DMS79 treated with DMSO at 0.1 percent for 48 hours (cell line): ENCODE measurements around the gene TMEM250.

Experiments
- DNase-seq: peaks from one replicate; lab custom pipeline; 2025; lab: John Stamatoyannopoulos, UW

Gene TMEM250

DNA sequence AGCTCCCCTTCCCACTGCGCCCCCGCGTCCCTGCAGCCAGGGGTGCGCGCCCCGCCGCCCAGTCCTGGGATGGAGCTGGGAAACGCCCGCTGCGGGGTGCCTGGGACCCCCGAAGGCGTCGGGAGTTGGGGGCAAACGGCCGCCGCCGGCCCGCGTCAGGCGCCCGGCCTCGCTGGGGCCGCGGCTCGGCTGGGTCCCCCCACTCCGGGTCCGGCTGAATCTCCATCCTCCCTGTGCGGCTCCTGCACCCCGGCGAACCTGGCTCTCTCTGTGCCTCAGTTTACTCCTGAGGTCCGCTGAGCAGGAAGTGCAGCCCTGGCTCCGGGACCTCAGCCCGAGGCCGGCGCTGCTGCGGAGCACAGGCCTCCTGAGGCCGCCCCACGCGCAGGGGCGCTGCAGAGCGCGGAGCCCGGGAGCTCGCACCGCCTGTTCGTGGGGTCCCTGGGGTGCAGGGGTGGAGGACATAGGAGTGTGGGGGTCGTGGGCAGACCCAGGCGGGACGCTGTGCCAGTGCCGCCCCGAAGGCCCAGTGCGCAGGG is 13.9 kb upstream of the TMEM250 start:
- DNase-seq = no peak

DNA sequence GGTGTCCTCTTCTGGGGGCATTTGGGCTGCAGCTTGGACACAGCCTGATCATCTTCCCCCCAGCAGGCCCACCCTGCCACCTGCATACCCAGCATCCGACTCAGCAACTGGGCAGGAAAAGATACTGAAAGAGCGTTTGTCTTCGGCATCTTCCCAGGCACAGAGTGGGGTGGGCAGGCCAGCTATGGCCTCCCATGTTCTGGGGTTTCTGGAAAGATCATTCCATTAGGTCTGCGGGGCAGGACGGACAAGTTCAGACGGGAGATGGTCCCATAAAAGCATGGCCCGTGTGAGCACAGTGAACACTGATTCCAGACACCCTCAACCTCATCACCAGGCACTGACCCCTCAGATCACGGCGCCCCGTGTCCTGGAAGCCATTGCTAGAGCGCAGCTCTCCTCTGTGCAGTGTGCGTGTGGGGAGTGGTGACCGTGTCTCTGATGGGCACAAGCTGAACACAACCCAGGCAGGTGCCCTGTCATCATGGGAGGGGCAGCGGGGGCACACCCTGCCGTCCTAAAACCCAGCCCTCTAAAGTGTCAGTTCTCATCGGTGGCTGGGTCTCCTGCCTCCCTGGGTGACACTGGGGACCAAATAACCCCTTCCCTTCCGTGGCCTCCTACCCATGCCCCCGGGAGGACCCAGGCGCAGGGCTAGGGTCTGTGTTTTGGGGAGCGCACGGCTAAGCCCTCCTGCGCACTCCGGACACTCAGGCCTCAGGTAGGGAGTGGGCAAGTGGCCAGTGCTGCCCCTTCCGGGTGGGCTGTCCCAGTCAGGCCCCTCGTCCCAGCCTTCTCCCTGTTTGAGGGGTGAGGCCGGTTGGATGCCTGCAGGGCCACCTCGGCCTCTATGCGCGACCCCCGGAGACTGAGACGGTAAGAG is 13.2 kb upstream of the TMEM250 start:
- DNase-seq = no peak

DNA sequence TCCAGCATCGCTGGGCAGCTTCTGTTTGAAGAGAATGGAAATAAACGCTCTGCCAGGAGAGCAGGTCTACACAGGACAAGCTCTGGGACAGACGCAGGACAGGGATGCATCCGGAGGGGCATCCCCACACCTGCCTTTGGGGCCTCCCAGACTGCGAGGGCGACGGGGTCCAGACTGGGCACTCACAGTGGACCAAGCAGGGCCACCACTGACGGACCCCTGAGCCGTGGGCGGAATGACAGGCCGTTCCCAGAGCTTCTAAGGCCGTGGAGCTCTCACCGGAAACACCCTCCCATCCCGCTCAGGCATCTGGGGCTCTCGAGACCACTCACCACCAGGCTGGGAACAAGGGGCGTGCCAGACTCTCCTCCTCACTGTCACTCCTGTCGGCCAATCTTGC is 10.5 kb upstream of the TMEM250 start:
- no peak for DNase-seq

DNA sequence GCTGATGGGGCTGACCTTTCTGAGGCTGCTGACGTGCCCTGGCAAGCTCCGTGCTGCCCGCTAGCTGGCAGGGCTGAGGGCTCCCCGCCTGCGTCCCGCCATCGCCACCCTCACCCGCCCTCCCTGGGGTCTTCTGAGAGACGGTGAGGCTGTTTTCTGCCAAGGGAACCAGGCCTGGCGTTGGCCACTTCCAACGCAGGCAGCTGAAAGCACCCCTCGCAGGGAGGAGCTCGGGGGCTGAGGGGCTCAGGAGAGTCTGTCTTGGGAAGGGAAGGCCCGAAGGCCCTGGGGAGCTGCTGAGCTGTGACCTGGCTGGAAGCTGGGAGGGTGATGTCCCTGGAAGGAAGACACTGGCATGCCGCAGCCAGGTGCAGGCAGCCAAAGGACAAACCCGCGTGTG is 9.8 kb upstream of the TMEM250 start:
- no peak for DNase-seq

DNA sequence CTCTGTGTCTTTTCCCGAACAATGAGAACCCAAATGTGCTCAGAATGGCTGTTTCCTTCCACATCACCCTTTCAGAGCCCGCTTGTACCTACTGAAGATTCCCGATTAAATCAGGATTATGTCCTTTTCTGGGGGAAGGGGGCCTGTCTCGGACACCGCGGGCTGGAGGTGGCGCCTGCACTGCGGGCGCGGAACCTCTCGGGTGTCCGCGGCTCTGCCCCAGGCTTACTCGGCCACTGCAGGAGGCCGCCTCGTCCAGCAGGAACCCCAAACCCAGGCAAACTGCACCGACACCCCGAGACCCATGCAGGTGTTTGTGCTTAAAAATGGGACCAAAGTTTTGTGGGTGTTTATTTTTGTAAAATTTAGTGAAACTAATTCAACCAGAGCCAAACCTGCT is 8.6 kb upstream of the TMEM250 start:
- no peak for DNase-seq

DNA sequence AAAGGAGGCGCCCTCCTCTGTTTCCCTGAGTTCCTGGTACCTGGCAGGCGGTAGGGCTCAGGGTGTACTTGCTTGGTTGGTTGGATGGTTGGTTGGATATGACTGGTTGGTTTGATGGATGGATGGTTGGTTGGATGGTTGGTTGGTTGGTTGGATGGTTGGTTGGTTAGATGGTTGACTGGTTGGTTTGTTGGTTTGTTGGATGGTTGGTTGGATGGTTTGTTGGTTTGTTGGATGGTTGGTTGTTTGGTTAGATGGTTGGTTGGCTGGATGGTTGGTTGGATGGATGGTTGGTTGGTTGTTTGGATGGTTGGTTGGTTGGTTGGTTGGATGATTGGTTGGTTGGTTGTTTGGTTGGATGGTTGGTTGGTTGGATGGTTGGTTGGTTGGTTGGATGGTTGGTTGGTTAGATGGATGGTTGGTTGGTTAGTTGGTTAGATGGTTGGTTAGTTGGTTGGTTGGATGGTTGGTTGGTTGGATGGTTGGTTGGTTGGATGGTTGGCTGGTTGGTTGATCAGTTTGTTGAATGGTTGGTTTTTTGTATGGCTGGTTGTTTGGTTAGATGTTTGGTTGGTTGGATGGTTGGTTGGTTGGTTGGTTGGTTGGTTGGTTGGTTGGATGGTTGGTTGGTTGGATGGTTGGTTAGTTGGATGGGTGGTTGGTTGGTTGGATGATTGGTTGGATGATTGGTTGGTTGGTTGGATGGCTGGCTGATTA is 6.5 kb upstream of the TMEM250 start:
- DNase-seq = no peak

DNA sequence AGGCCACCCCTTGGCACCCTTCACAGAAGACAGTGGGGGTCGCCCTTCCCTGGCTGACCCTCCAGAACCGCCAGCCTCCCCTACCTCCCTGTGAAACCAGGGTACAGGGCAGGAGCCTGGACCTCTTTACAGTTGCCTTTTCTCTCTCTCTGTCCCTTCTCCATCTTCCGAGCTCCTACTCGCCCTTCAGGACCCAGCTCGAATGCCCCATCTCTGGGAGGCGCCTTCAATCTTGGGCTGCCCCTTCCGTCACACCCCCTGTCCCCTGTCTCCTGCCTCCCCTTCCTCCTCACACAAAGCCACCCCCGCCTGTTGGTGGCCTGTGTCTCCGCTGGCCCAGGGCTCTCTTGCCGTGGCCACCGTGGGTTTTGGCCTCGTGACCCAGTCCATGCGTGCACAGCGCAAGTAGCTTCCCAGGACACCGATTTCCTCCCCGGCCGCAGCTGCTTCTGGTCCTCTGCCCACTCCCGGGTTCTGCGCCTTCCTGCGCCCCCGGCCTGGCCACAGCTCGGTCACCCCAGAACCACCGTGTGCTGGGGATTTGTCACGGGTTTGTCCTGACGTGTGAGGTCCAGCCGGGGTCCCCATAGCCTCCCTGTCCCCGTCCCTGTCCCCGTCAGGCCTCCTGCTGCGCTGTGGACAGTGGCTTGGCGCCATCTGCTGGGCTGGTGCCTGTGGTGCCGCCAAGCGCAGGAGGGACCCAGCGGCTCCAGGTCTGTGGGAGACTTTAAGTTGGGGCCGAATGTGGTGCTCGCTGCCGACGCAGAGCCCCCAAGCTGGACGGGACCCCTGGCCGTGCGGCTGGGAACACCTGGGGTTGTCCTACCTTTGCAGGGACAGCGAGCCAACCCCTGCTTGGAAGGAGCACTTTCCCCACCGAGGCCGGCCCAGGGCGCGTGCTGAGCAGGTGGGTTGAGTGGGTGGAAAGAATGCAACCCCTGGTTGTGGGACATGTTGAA is 4.0 kb upstream of the TMEM250 start:
- peak; percentile 40 for DNase-seq

DNA sequence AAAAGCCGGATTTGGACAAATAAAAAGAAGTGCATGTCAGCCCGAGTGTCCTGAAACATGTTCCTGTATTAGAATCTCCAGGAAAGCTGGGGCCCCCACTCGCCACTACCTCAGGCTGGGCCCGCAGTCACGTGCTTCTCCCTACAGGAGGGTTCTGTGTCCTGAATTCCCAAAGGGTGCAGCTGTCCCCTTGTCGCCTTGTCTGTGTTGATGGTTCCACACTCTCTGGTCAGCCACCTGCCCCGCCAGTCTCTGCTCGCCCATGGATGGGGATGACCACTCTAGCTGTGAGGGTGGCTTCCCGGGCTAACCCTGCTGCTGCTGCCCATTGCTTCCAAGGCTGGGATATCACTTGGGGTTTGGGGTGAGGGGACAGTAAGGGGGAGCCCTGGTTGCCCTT is 3.1 kb upstream of the TMEM250 start:
- DNase-seq = no peak

DNA sequence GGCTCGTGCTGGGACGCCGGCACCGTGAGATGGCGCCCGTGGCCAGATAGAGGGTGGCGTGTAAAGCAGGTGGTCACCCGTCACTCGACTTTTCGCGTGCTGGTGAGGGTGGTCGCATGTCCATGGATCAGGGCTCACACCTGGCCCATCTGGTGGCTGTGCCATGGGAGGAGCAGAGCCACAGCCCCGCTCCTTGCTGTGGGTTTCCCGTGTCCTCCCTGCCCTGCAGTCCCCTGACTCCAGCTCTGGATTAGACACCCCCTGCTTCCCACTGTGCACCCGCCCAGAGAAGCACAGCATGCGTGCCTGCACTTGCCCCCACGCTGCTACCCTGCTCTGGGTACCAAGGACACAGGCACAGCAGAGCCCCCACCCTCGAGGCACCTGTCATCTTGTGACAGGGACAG is 1.8 kb upstream of the TMEM250 start:
- no peak for DNase-seq

DNA sequence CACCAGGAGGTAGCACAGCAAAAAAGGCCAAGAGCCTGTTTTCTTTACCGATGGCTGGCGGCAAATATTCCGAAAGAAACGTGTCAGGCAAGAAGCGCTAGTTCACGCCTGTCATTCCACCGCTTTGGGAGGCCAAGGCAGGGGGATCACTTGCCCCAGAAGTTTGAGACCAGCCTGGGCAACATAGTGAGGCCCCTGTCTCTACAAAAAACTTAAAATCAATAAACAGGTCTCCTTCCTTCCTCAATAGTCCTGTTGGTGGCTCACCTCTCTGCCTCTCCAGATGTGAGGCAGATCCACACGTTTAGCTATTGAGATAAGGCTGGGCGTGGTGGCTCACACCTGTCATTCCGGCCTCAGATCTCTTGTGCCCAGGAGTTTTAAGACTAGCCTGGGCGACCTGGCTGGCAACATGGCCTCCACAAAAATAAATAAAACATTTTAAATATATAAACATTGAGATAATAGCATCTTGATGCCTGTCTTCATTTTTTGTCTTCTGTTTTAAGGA is 1.3 kb upstream of the TMEM250 start:
- DNase-seq = no peak

DNA sequence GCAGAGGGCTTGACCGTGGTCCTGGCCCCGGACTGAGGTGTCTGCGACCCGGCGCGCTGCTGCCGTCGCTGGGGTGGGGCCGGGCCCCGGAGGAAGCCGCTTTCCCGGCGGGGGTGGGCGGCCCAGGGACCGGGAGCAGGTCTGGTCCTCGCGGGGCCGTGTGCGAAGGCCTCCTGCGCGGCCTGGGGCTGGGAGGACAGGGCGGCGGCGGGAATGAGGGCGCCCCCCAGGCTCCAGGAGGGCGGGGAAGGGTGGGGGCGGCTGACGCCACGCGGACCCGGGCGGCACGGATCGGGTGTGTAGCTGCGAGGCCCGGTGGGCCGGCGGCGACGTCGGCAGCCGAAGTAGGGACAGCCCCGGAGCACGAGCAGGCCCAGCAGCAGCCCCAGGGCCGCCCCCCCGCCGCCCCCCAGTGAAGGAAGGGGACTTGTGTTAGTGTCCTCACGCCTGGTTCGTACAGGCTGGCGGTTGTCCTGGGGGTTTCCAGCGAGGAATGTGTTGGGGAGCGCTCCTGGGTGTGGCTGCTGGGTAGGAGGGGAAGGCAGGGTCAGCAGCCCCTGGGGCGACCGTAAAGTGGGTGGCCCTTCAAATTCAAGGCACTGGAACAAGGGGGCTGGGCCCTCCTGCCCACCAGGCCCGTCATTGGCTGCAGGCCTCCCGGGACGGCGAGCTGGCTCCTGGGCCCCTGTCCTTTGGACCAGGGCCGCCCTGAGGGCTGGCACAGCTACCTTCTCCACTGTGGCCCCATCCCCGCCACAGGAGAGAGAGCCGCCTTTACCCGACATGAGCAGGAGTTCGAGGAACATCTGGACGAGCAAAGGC is 597 bp upstream of the TMEM250 start:
- DNase-seq = peak; percentile 70

DNA sequence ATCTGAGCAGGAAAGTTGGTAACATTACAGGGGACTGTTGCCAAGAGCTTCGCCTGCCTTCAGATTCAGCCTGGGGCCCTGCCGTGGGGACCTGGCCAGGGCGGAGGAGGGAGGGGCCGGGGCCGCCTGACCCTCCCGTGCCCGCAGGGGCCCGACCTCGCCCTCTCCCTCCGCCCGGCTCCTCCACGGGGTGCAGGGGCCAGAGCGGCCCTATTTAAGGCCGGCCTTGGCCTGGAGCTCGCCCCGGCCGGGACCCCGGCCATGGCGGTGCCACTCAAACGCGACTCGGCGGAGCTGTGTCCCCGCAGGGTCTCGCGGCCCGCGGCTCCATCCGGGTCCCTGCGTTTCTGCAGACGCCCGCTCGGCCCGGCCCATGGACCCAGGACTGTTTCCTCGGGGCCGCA is 757 bp downstream of the TMEM250 start:
- DNase-seq = no peak

DNA sequence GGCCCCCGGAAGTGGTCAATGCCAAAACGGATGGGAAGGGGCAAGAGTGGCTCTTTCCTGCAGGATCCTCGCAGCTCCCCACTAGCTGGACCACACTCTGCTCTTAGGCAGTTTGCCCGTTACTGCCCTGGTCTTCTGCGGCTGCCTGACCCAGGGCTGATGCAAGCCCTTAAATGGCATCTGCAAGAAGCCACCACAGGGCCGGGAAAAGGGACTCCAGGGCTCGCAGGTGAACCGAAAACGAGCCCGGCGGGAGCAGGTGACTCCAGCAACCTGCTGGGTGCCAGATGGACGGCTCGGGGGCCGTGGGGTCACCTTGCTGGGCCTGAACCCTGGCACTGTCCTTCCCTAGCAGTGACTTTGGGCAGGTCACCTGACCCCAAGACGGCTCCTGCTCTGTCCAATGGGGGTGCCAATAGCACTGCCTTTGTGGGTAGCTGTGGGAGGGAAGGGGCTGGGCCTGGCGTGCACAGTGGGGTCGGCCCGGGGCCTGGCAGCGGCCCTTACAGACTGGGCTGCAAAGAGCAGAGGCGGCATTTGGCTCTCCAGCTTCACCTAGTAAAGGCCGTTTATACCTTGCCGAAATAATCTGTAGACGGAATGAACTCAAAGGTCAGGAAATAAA is 1.3 kb downstream of the TMEM250 start:
- peak; percentile 24 for DNase-seq

DNA sequence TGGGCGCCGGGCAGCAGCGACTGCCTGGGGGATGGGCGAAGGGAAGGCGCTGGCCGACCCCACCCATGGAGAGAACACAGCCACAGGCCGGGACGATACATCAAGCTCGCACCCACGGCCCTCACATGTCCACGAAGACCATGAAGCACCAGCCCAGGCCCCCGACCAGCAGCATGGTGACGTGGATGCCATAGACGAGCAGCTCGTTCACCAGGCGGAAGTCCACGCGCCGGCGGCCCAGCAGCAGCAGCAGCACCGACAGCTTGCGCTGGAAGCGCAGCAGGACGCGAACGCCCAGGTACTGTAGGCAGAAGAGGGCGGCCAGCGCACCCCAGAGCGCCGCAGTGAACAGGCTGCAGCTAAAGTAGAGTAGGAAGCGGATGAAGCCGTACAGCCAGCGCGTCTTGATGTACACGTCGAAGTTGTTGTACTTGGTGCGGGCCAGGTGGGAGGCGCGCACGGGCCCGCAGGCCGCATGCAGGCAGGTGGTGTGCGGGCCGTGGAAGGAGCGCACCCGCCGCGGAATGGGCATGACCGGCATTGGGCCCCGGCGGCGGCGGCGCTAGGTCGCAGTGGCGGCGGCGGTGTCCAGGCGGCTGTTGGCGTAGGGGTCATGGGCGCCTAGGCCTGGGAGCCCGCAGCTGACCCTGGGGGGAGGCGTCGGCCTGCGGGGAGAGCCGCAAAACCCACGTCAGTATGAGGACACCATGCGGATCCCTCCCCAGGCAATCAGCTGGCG is 2.1 kb downstream of the TMEM250 start:
- DNase-seq = no peak

DNA sequence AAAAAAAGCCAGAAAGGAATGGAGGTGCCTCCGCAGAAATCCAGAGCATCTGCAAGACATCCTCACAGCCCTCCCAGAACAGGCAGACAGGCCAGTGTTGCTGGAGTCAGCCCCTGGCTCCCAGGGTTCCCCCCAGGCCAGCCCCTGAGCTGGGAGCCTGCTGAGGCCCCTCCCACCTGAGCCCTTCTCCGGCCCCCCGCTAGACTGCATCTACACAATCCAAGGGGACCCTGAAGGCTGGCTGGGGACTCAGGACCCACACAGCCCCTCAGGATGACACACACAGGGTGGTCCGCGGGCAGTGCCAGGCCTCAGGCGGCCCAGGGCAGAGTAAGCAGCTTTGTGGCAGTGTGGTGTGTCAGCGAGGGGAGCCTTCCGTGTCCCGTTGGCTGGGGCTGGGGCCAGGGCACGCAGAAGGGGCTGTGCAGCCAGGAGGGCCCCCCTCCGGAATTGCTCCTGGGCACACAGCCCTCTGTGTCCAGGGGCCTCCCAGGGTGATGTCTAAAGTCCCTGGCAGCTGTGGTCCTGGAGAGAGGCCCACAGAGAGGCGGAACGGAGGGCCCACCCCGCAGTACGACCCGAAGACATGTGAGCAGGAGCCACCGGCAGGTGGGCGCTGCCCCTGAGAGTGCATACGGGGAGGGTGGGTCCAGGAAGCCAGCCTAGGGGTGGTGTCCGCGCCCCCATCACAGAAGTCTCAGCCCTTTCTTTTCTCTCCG is 2.9 kb downstream of the TMEM250 start:
- DNase-seq = no peak

DNA sequence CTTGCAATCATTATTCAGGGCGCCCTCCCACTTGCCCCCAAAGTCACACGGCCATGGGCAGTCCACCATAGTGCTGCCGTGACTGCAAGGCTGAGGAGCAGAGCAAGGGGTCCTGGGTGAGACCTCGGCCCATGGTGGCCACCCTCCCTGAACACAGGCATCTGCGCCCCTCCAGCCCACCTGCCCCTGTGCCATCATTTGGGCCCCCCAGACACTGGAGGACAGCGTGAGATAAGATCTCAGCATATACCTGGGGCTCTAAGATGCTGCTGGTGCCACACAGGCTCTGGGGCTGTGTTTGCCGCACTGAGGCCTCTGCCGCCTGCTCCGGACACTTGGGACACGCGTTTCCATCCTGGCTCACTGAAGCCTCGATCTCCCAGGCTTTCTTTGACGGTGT is 3.5 kb downstream of the TMEM250 start:
- no peak for DNase-seq

DNA sequence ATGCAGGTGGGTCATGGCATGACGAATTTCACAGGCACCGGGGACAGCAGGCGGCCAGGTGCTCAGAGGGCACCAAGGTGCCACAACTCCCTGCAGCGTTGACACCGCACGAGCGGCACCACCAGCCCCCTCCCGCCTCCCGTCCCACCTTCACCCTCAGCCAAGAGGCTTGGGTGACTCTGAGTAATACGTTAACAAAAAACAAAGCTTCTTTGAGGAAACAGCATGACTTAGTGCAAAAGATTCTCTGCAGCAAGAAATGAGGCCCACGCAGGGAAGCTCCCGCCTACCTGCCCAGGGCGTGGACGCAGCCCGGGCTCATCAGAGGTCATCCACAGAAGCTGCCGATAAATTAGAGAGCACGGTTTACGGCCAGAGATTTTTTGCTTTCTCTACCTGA is 4.1 kb downstream of the TMEM250 start:
- no peak for DNase-seq

DNA sequence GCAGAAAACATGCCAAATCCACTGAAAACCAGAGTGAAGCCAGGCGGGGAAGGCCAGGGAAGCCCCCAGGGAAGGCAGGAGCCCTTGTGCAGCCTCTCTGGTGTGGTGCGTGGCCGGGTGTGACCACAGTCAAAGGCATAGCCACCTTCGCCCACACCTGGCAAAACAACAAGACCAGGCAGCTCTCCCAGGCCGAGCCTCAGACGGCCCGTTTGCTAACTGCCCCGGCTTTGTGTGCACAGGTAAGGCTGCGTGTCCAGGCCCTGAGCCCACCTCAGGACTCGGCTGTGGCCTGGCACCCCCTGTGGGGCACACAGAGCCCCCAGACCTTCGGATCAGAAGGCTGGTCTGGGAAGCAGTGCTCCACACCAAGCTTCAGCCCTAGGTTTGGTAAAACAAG is 6.1 kb downstream of the TMEM250 start:
- no peak for DNase-seq

DNA sequence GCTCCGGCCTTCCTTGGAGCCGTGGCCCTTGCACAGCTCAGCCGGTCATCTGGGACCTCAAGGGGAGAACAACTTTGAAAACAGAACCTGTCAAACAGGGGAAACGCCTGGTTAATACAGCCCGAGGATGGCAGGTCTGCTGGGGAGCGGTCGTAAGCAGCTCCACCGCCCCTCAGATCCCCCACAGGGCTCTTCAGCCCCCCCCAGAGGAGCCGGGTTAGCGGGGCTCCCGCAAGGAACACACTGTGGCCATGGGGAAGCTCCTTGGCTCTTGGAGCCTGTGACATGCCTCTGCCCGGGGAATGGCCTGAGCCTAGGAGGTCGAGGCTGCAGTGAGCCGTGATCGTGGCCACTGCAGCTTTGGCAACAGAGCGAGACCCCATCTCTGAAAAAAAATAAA is 6.8 kb downstream of the TMEM250 start:
- DNase-seq = no peak
